ENCODE measurements around the gene SDK2.

Gene SDK2

DNA sequence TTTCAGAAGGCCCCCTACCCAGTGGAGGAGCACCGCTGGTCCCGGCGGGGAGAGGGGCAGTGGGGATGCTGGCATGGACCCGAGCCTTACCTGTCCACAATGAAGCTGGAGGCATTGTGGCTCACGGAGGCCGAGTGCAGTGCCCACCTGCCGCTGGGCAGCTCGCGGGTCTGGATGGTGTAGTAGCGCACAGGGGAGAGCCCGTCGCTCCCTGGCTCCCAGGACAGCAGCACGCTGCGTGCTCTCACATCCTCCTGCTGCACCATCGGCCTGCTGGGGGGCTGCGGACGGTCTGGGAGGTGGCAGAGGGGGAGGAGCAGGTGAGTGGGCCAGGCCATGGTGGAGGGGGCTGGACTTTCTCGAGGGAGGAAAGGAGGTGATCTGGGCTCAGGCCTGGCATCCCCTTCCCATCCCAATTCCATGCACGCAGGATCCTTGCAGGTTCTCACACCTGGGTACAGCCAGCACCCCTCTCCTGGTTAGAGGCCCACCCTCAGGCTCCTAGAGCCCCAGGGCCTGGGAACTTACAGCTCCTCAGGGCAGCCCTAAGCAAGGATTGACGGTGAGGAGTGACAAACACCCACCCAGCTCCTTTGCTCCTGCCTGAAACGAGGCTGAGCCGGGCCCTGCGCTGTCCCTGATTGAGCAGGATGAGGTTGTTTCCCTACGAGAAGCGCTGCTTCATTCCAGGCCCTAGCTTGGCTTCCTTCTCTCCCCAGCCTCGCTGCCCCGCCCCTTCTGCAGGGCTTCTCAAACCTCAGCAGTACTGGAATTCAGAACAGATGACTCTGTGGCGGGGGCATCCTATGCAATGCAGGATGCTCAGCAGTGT lies 256.3 kb downstream of the SDK2 start:
- Histone ChIP-seq H3K4me1 (ENCODE audit: control insufficient read depth, insufficient read depth, low read length) (peaks cover 1% of the 10 kb centered on the region; the same call in 1 of the 2 replicates), H3K27ac (ENCODE audit: low read length) (no peak overlapping the region), H3K36me3 (ENCODE audit: control insufficient read depth, insufficient read depth, low read length) (no peaks in the 10 kb centered on the region), H3K9me3 (ENCODE audit: control insufficient read depth, insufficient read depth, low read length) (no peaks in the 10 kb centered on the region), H3K4me3 (ENCODE audit: low read length) (no peak overlapping the region), H3K27me3 (ENCODE audit: control insufficient read depth, insufficient read depth, low read length) (no peaks in the 10 kb centered on the region)
- DNase-seq (ENCODE audit: low read depth, low spot score) = no peak
- WGBS (ENCODE audit: insufficient coverage, insufficient read length) = no CpG with 5 or more reads among the region's 28 CpGs

GRCh38 chr17:73386561-73386960 lies 257.7 kb downstream of the SDK2 start:
- Histone ChIP-seq H3K36me3 (ENCODE audit: control insufficient read depth, insufficient read depth, low read length) (no peaks in the 10 kb centered on the region), H3K27ac (ENCODE audit: low read length) (no peak overlapping the region), H3K4me1 (ENCODE audit: control insufficient read depth, insufficient read depth, low read length) (peaks cover 1% of the 10 kb centered on the region; the same call in 1 of the 2 replicates), H3K27me3 (ENCODE audit: control insufficient read depth, insufficient read depth, low read length) (no peaks in the 10 kb centered on the region), H3K9me3 (ENCODE audit: control insufficient read depth, insufficient read depth, low read length) (no peaks in the 10 kb centered on the region), H3K4me3 (ENCODE audit: low read length) (no peak overlapping the region)
- WGBS (ENCODE audit: insufficient coverage, insufficient read length) = no CpG with 5 or more reads among the region's 6 CpGs
- DNase-seq (ENCODE audit: low read depth, low spot score) = no peak

DNA sequence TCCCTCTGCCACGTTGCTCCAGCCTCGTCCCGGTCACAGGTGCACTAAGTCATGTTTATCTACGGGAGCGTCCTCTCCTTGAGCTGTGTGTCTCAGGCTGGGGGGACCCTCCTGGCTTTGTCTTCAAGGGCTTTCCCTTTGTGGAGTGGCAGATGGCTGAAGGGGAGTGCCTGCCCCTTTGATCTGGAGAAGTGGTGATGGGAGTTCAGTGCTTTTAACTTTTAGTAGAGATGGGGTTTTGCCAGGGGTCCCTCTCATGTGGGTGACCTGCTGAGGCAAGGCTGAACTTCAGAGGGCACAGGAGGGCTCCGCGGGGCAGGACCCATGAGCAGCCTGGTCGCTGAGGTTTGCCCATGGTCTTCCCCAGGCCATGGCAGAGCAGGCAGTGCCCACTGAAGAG lies 259.3 kb downstream of the SDK2 start:
- Histone ChIP-seq H3K4me3 (ENCODE audit: low read length) (no peak overlapping the region), H3K36me3 (ENCODE audit: control insufficient read depth, insufficient read depth, low read length) (no peaks in the 10 kb centered on the region), H3K9me3 (ENCODE audit: control insufficient read depth, insufficient read depth, low read length) (no peaks in the 10 kb centered on the region), H3K4me1 (ENCODE audit: control insufficient read depth, insufficient read depth, low read length) (peaks cover 1% of the 10 kb centered on the region; the same call in 1 of the 2 replicates), H3K27me3 (ENCODE audit: control insufficient read depth, insufficient read depth, low read length) (no peaks in the 10 kb centered on the region), H3K27ac (ENCODE audit: low read length) (no peak overlapping the region)
- DNase-seq (ENCODE audit: low read depth, low spot score) = no peak
- WGBS (ENCODE audit: insufficient coverage, insufficient read length) = no CpG with 5 or more reads among the region's 8 CpGs

DNA sequence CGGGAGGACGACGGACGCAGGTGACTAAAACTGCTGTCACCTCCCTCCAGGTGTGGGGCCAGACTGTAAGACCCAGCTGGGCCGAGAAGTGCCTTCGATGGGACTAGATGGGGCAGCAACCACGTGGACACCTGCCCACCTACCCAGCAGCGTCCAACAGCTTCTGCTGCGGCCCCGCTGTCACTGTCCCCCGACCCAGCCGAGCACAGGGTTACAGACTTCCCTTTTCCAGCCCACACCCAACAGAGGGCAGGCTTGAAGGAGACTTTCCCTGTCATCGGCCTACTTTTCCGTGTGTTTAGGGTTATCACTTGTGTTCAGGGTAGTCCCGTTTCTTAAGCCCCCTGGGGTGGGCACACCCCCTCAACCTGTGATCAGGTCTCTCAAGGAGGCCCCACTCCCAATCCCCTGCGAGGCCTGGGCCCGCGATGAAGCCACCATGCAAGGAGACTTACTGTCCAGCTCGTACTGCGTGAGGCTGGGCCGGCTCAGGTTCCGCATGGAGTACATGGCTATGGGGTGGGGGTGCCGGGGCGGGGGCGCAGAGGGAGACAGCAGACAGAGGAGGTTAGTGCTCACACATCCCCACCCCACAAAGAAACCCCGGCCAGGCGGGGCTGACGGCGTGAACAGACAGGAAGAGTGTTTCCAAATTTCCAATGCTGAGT lies 263.7 kb downstream of the SDK2 start:
- H3K36me3 ChIP-seq (ENCODE audit: control insufficient read depth, insufficient read depth, low read length) = peaks cover 2% of the 10 kb centered on the region; the same call in 1 of the 2 replicates
- no peaks in the 10 kb centered on the region for H3K9me3 ChIP-seq (ENCODE audit: control insufficient read depth, insufficient read depth, low read length)
- H3K4me1 ChIP-seq (ENCODE audit: control insufficient read depth, insufficient read depth, low read length) = no peaks in the 10 kb centered on the region; the same call in 1 of the 2 replicates
- H3K4me3 ChIP-seq (ENCODE audit: low read length) = no peak overlapping the region
- no peak overlapping the region for H3K27ac ChIP-seq (ENCODE audit: low read length)
- no peaks in the 10 kb centered on the region for H3K27me3 ChIP-seq (ENCODE audit: control insufficient read depth, insufficient read depth, low read length)
- no peak for DNase-seq (ENCODE audit: low read depth, low spot score)
- no CpG with 5 or more reads among the region's 29 CpGs for WGBS (ENCODE audit: insufficient coverage, insufficient read length)

DNA sequence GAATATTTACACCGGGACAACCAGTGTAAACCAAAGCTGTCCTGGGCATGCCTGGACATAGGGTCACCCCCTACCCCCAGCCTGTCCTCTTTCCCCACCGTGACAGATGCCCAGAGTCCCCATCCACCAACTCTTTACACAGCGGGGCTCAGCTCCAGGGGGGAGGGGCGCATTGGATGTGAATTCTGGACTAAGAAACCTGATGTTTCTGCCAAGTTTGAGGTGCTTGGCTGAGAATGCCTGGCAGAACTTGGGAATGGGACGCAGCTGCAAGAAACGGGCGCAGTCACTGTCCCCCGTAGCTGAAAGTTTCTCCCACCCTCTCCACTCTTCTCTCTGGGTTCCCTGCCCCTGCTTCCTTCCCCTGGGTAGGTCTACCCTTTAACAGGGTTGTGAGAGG lies 264.4 kb downstream of the SDK2 start:
- no CpG with 5 or more reads among the region's 8 CpGs for WGBS (ENCODE audit: insufficient coverage, insufficient read length)
- no peaks in the 10 kb centered on the region for H3K27me3 ChIP-seq (ENCODE audit: control insufficient read depth, insufficient read depth, low read length)
- peaks cover 2% of the 10 kb centered on the region; the same call in 1 of the 2 replicates for H3K36me3 ChIP-seq (ENCODE audit: control insufficient read depth, insufficient read depth, low read length)

DNA sequence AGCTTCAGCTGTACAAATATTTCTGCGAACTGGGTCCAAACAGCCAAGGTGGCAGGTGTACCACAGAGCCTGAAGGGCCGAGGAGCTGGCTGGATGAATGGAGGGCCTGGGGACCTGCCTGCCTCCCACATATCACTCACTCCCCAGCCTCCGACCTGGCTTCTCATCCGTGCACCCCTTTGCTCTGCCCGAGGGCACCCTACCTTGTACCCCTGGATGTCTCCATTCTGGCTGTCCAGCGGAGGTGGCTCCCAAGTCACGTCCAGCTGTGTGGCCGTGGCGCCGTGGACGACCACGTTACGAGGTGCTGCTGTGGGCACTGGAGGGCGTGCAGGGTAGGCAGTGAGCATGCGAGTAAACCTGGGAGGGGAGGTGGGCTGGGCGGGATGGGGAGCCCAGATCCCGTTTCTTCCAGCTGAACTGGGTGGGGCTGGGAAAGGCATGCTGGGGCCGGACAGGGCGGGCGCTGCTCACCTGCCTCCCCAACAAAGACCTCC lies 265.2 kb downstream of the SDK2 start:
- H3K4me1 ChIP-seq (ENCODE audit: control insufficient read depth, insufficient read depth, low read length) = no peaks in the 10 kb centered on the region; the same call in 1 of the 2 replicates
- no peak for DNase-seq (ENCODE audit: low read depth, low spot score)
- H3K27ac ChIP-seq (ENCODE audit: low read length) = no peak overlapping the region
- no peaks in the 10 kb centered on the region for H3K9me3 ChIP-seq (ENCODE audit: control insufficient read depth, insufficient read depth, low read length)
- WGBS (ENCODE audit: insufficient coverage, insufficient read length) = no CpG with 5 or more reads among the region's 20 CpGs
- no peak overlapping the region for H3K4me3 ChIP-seq (ENCODE audit: low read length)
- H3K27me3 ChIP-seq (ENCODE audit: control insufficient read depth, insufficient read depth, low read length) = no peaks in the 10 kb centered on the region
- peaks cover 2% of the 10 kb centered on the region; the same call in 1 of the 2 replicates for H3K36me3 ChIP-seq (ENCODE audit: control insufficient read depth, insufficient read depth, low read length)

More for the DNA sequence above, 264.4 kb downstream of the SDK2 start:
- H3K9me3 ChIP-seq (ENCODE audit: control insufficient read depth, insufficient read depth, low read length) = no peaks in the 10 kb centered on the region
- no peak overlapping the region for H3K27ac ChIP-seq (ENCODE audit: low read length)
- DNase-seq (ENCODE audit: low read depth, low spot score) = no peak
- H3K4me1 ChIP-seq (ENCODE audit: control insufficient read depth, insufficient read depth, low read length) = no peaks in the 10 kb centered on the region; the same call in 1 of the 2 replicates
- H3K4me3 ChIP-seq (ENCODE audit: low read length) = no peak overlapping the region

GRCh38 chr17:73376636-73377035 lies 267.6 kb downstream of the SDK2 start:
- H3K36me3 ChIP-seq (ENCODE audit: control insufficient read depth, insufficient read depth, low read length) = peaks cover 2% of the 10 kb centered on the region; the same call in 1 of the 2 replicates
- H3K4me3 ChIP-seq (ENCODE audit: low read length) = no peak overlapping the region
- WGBS (ENCODE audit: insufficient coverage, insufficient read length) = no CpG with 5 or more reads among the region's 3 CpGs
- no peak overlapping the region for H3K27ac ChIP-seq (ENCODE audit: low read length)
- no peaks in the 10 kb centered on the region; the same call in 1 of the 2 replicates for H3K4me1 ChIP-seq (ENCODE audit: control insufficient read depth, insufficient read depth, low read length)
- no peak for DNase-seq (ENCODE audit: low read depth, low spot score)
- H3K27me3 ChIP-seq (ENCODE audit: control insufficient read depth, insufficient read depth, low read length) = no peaks in the 10 kb centered on the region; the same call in 1 of the 2 replicates
- H3K9me3 ChIP-seq (ENCODE audit: control insufficient read depth, insufficient read depth, low read length) = no peaks in the 10 kb centered on the region

DNA sequence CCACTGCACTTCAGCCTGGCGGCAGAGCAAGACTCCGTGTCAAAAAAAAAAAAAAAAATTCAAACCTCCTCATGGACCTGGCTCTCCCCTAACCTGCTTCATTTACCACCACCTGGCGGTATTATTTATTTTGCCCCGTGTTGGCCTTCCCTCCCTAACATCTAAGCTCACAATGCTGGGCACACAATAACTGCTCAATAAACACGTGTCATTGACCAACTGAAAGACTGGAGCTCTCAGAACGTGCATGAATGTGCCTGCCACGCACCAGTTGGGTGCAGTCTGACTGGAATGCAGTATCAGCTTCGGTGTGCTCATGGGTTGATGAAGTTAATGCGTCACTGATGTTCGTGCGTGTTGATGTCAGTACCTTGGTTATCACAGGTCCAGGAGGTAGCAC lies 268.1 kb downstream of the SDK2 start:
- H3K27me3 ChIP-seq (ENCODE audit: control insufficient read depth, insufficient read depth, low read length) = no peaks in the 10 kb centered on the region; the same call in 1 of the 2 replicates
- no peak overlapping the region for H3K27ac ChIP-seq (ENCODE audit: low read length)
- H3K4me1 ChIP-seq (ENCODE audit: control insufficient read depth, insufficient read depth, low read length) = no peaks in the 10 kb centered on the region; the same call in 1 of the 2 replicates
- H3K36me3 ChIP-seq (ENCODE audit: control insufficient read depth, insufficient read depth, low read length) = peaks cover 2% of the 10 kb centered on the region; the same call in 1 of the 2 replicates
- H3K9me3 ChIP-seq (ENCODE audit: control insufficient read depth, insufficient read depth, low read length) = no peaks in the 10 kb centered on the region
- WGBS (ENCODE audit: insufficient coverage, insufficient read length) = no CpG with 5 or more reads among the region's 11 CpGs
- no peak overlapping the region for H3K4me3 ChIP-seq (ENCODE audit: low read length)
- no peak for DNase-seq (ENCODE audit: low read depth, low spot score)

GRCh38 chr17:73371836-73372235 lies 272.4 kb downstream of the SDK2 start:
- no peaks in the 10 kb centered on the region for H3K36me3 ChIP-seq (ENCODE audit: control insufficient read depth, insufficient read depth, low read length)
- H3K27me3 ChIP-seq (ENCODE audit: control insufficient read depth, insufficient read depth, low read length) = no peaks in the 10 kb centered on the region; the same call in 1 of the 2 replicates
- peaks cover 2% of the 10 kb centered on the region; the same call in 1 of the 2 replicates for H3K4me1 ChIP-seq (ENCODE audit: control insufficient read depth, insufficient read depth, low read length)
- no peak for DNase-seq (ENCODE audit: low read depth, low spot score)
- H3K9me3 ChIP-seq (ENCODE audit: control insufficient read depth, insufficient read depth, low read length) = no peaks in the 10 kb centered on the region
- H3K4me3 ChIP-seq (ENCODE audit: low read length) = no peak overlapping the region
- WGBS (ENCODE audit: insufficient coverage, insufficient read length) = no CpG with 5 or more reads among the region's 9 CpGs
- H3K27ac ChIP-seq (ENCODE audit: low read length) = no peak overlapping the region

DNA sequence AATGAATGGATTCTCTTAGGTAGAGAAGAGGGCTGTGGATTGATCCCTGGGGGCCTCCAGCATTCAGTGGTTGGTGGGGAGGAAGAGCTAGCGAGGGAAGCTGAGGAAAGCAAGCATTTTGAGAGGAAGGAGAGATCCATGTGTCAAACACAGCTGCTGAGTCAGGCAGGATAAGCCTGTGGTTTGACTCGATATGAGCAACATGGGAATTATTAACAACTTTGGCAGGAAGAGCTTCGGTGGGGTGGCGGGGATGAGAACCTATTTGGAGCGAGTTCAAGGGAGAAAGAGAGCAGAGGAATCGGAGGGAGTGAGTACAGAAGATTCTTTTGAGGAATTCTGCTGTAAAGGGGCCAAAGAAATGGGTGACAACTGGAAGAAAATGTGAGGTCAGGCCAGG lies 273.0 kb downstream of the SDK2 start:
- H3K4me3 ChIP-seq (ENCODE audit: low read length) = no peak overlapping the region
- H3K4me1 ChIP-seq (ENCODE audit: control insufficient read depth, insufficient read depth, low read length) = peaks cover 2% of the 10 kb centered on the region; the same call in 1 of the 2 replicates
- H3K36me3 ChIP-seq (ENCODE audit: control insufficient read depth, insufficient read depth, low read length) = no peaks in the 10 kb centered on the region
- no peaks in the 10 kb centered on the region for H3K9me3 ChIP-seq (ENCODE audit: control insufficient read depth, insufficient read depth, low read length)
- no CpG with 5 or more reads among the region's 6 CpGs for WGBS (ENCODE audit: insufficient coverage, insufficient read length)
- no peak overlapping the region for H3K27ac ChIP-seq (ENCODE audit: low read length)
- no peak for DNase-seq (ENCODE audit: low read depth, low spot score)
- H3K27me3 ChIP-seq (ENCODE audit: control insufficient read depth, insufficient read depth, low read length) = no peaks in the 10 kb centered on the region; the same call in 1 of the 2 replicates
